Ectodermal cell (in vitro differentiated cells): ENCODE measurements around the gene MSX2. TPM values are rescaled to one million over a fixed set of nuclear protein-coding genes. Genes with fewer than 3 reads are reported as not detected.

Experiments used
- H3K27ac ChIP-seq: 2 replicates; pipeline ENCODE4 v1.7.0; 2013; ENCODE audit warnings: mild to moderate bottlenecking, low read depth, low read length; ENCODE audit not compliant: insufficient read depth, poor library complexity, severe bottlenecking
- H3K27me3 ChIP-seq: 2 replicates; pipeline ENCODE4 v1.7.0; 2013; ENCODE audit warnings: mild to moderate bottlenecking, low read length; ENCODE audit not compliant: insufficient read depth, control insufficient read depth, poor library complexity, severe bottlenecking
- H3K36me3 ChIP-seq: one replicate; pipeline ENCODE4 v1.7.0; 2013; ENCODE audit warnings: low read length; ENCODE audit not compliant: control insufficient read depth, insufficient read depth
- H3K4me1 ChIP-seq: one replicate; pipeline ENCODE4 v1.7.0; 2013; ENCODE audit warnings: low read length; ENCODE audit not compliant: control insufficient read depth, insufficient read depth
- H3K4me3 ChIP-seq: 2 replicates; pipeline ENCODE4 v1.7.0; 2013; ENCODE audit warnings: low read depth, low read length, control low read depth; ENCODE audit not compliant: insufficient read depth
- H3K9me3 ChIP-seq: 2 replicates; pipeline ENCODE4 v1.7.0; 2013; ENCODE audit warnings: mild to moderate bottlenecking, low read length, moderate library complexity; ENCODE audit not compliant: control insufficient read depth
- WGBS, 2 experiments: methylation state at CpG; one replicate each; pipeline ENCODE4 v1.1.7; 2013; ENCODE audit warnings: missing lambda C conversion rate in 2 of 2; 5-methylcytosine and 5-hydroxymethylcytosine counted together
- polyA plus RNA-seq, 4 experiments: library from polyadenylated mRNA; stranded (reverse); fragments of 50-300 nt; gene quantifications; one replicate each; pipeline ENCODE4 v1.2.3, GENCODE V29; 2013

MSX2 gene
- 39.9 TPM for polyA plus RNA-seq (2013, experiment 1 of 4)
- 31.5 TPM for polyA plus RNA-seq (2013, experiment 2 of 4)
- 40.6 TPM for polyA plus RNA-seq (2013, experiment 3 of 4)
- 46.6 TPM for polyA plus RNA-seq (2013, experiment 4 of 4)

DNA sequence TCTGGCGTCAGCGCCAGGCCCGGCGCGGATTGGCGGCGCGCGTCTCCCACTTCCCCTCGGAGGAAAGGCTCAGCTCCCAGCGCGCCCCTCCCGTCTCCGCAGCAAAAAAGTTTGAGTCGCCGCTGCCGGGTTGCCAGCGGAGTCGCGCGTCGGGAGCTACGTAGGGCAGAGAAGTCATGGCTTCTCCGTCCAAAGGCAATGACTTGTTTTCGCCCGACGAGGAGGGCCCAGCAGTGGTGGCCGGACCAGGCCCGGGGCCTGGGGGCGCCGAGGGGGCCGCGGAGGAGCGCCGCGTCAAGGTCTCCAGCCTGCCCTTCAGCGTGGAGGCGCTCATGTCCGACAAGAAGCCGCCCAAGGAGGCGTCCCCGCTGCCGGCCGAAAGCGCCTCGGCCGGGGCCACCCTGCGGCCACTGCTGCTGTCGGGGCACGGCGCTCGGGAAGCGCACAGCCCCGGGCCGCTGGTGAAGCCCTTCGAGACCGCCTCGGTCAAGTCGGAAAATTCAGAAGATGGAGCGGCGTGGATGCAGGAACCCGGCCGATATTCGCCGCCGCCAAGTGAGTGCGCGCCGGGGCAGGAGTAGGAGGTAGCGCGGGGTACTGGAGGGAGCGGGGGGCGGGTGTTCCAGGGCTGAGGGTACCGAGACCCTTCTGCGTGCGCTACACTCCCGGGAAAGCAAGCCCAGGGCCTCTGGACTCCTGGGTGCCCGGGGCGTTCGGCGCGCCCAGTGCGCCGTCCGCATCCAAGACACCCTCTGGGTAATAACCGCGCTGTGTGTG, at the start of gene MSX2:
Gene MSX2, plus strand, starts transcription at position 99 of the 777 bp plus-strand sequence. Its CDS starts 78 bp downstream, at position 177.
- Histone ChIP-seq H3K4me3 (peak within 1 kb of the TSS; percentile 62), H3K27ac (peak within 1 kb of the TSS; percentile 39), H3K9me3 (no peaks in the 10 kb centered on the region), H3K36me3 (no peaks in the 10 kb centered on the region), H3K27me3 (peaks cover 97% of the 10 kb centered on the region), H3K4me1 (peaks cover 38% of the 10 kb centered on the region)
- WGBS, 2 experiments, result 0% methylated on average over 87 of the region's 87 CpGs

DNA sequence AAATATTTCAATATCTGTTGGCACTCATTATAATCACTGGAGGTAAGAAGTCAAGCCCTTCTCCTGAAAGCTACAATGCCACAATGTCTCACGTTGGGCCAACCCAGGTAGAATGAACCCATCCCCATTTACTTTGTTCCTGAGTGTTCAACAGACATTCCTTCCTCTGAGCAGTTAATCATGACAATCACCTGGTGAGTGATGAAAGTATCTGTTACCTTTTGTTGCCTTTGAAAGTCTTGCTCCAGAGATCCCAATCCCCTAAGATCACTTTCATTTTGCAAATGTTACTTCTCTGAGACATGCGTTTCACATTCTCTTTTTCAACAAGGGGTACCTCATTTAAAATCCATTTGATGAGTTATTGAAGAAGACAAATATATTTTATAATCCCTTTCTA, 49.3 kb upstream of the MSX2 start:
- Histone ChIP-seq H3K4me3 (no peak overlapping the region), H3K27ac (no peak overlapping the region), H3K9me3 (no peaks in the 10 kb centered on the region), H3K4me1 (no peaks in the 10 kb centered on the region), H3K27me3 (no peaks in the 10 kb centered on the region), H3K36me3 (no peaks in the 10 kb centered on the region)
- 97 to 100% methylated on average over 1 to 2 of the region's 2 CpGs for WGBS, 2 experiments

DNA sequence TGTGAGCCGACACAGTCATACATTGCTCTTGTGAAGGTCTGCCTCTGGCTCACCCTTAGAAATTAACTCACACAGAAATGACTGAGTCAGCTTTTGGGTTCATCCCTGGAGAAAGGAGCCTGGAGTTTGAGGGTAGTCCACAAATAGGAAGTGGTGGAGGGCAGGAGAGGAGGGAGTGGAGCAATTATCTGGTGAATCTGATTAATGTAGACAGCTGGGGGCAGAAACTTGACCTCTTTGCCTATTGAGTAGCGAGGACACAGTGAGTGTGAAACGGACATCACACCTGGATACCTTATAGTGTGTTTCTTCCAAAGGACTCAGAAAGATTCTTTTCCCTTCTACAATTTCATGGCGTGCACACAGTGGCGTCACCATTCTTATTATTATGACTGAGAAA, 48.5 kb upstream of the MSX2 start:
- 95% methylated on average over 5 of the region's 5 CpGs for WGBS, 2 experiments
- no peaks in the 10 kb centered on the region for H3K4me1 ChIP-seq

DNA sequence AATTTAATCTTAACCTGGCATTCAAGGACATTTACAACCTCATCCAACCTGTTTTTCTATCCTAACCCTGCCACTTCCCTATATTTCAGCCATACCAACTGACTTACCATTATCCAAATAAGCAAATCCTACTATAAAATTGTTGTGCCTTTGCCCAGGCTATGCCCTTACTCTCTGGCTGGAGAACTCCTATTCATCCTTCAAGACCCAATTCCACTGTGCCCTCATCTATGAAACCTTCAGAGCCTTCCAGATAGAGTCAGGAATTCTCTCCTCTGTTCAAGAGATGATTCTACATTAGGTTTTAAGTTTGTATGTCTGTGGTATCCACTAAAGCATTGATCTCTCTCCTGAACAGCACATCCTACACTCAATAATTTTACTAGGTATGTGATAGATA, 46.3 kb upstream of the MSX2 start:
- H3K27ac ChIP-seq, result no peak overlapping the region
- no peak overlapping the region for H3K4me3 ChIP-seq
- no peaks in the 10 kb centered on the region for H3K36me3 ChIP-seq
- H3K27me3 ChIP-seq, result no peaks in the 10 kb centered on the region
- H3K4me1 ChIP-seq, result no peaks in the 10 kb centered on the region
- H3K9me3 ChIP-seq, result no peaks in the 10 kb centered on the region

More for the DNA sequence above, 48.5 kb upstream of the MSX2 start:
- no peak overlapping the region for H3K4me3 ChIP-seq
- no peaks in the 10 kb centered on the region for H3K36me3 ChIP-seq
- no peak overlapping the region for H3K27ac ChIP-seq
- no peaks in the 10 kb centered on the region for H3K9me3 ChIP-seq
- no peaks in the 10 kb centered on the region for H3K27me3 ChIP-seq

DNA sequence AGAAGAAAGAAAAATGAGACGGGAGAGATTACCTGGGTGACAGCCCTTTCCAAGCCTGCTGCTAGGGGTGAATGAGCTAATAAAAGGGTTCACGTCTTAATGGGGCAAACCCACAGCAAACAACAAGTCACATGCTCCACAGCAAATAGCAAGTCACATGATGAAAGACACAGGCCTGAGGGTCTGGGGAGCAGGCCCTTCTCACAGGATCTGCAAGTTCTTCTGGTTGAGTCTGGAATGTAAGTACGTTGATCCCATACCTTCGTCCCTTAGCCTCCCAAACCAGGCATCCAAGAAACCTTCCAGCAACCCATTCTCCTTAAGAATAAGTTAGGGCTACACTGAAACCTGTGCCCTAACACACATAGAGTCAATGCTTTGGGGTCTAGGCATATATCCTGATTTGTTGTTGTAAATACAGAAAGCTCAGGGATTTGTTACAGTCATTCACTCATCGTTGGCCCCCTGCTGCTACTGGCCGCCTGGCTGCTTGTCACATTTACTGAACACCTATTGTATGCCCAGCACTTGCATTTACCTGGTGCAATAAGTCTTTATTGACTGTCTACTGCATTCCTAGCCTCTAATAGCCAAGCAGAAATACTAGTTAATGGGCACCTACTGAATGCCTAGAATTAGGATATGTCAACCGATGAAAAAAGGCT, 43.3 kb upstream of the MSX2 start:
- Histone ChIP-seq H3K27me3 (no peaks in the 10 kb centered on the region), H3K4me3 (no peak overlapping the region), H3K9me3 (no peaks in the 10 kb centered on the region), H3K27ac (no peak overlapping the region), H3K4me1 (no peaks in the 10 kb centered on the region), H3K36me3 (no peaks in the 10 kb centered on the region)
- 85 to 91% methylated on average over 7 of the region's 7 CpGs for WGBS, 2 experiments

DNA sequence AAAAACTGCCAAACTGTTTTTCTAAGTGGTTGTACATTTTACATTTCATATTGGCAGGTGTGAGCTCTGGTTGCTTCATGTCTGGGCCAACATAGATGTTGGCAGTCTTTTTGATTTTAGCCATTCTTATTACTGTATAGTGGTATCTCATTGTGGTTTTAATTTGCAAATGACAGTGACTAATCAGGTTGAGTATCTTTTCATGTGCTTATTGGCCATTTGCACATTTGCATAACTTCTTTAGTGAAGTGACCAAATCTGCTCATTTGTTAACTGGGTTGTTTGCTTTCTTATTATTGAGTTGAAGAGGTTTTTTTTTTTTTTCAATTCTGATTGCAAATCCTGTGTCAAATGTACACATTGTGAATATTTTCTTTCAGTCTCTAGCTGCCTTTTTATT, 36.9 kb upstream of the MSX2 start:
- H3K27me3 ChIP-seq, result peaks cover 26% of the 10 kb centered on the region
- H3K9me3 ChIP-seq, result no peaks in the 10 kb centered on the region
- peaks cover 22% of the 10 kb centered on the region for H3K4me1 ChIP-seq
- no peak overlapping the region for H3K27ac ChIP-seq
- no peaks in the 10 kb centered on the region for H3K36me3 ChIP-seq
- H3K4me3 ChIP-seq, result no peak overlapping the region

DNA sequence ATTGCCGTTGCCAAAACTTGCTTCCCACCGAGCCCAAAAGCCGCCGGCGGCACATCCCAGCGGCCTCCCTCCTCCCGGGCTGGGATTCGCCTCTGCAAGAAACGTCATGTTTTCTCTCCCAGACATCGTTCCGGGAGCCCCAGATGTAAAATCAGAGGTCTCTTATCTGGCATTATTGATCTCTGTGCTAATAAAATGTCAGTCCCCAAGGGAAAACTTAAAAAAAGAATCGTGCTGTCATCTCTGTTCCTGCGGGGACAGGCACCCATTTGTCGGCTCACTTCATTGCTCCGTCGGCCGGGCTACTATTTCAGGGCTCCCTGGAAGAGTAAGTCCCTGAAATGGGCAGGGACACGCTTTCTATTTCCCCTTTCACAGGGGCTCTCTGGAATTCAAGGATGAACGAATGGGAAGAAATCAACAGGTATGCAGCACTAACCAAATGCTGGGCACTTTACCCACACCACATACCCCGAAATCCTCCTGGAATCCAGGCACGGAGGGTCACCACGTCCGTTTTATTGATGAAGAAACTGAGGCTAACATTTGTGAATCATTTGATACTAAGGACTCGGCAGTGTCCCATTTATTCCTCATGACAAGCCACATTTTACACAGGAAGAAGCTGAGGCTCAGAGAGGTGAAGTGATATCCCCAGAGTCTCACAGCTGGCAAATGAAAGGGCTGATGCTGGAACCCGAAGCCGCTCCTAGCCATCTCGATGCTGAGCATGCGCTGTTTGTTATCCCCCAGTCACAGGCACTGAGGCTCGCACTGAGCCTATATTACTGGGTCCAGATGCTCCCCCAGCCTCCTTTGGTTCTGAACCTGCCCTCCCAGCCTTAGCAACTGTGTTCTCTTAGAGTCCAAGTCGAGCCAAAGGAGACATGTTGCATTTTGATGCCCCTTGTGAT, 35.7 kb upstream of the MSX2 start:
- Histone ChIP-seq H3K9me3 (no peaks in the 10 kb centered on the region), H3K4me3 (peak overlapping the region; percentile 8), H3K4me1 (peaks cover 32% of the 10 kb centered on the region), H3K27ac (no peak overlapping the region), H3K36me3 (no peaks in the 10 kb centered on the region), H3K27me3 (peaks cover 26% of the 10 kb centered on the region)
- WGBS, 2 experiments, result 11 to 12% methylated on average over 30 of the region's 30 CpGs

DNA sequence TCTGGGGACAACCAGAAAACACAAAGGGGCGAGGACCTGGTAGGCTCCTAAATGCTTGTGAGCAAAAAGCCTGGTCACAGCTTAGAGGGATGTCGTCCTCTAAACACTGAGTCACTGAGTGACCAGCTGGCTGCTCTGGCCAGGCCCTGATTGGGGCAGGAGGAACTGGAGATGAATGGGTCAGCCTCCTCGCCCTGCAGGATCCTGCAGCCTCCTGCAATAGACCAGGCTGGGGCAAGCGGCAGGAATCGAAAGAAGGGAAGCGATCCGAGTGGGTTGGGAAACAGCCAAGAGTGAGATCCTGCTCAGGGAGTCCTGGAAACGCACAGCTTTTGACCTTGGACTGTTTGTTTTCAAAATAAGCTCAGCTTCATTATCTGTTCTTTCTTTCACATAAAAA, 34.1 kb upstream of the MSX2 start:
- Histone ChIP-seq H3K4me1 (peaks cover 48% of the 10 kb centered on the region), H3K4me3 (no peak overlapping the region), H3K36me3 (no peaks in the 10 kb centered on the region), H3K27ac (no peak overlapping the region), H3K27me3 (peaks cover 30% of the 10 kb centered on the region), H3K9me3 (no peaks in the 10 kb centered on the region)
- WGBS, 2 experiments, result 52 to 57% methylated on average over 8 of the region's 8 CpGs

DNA sequence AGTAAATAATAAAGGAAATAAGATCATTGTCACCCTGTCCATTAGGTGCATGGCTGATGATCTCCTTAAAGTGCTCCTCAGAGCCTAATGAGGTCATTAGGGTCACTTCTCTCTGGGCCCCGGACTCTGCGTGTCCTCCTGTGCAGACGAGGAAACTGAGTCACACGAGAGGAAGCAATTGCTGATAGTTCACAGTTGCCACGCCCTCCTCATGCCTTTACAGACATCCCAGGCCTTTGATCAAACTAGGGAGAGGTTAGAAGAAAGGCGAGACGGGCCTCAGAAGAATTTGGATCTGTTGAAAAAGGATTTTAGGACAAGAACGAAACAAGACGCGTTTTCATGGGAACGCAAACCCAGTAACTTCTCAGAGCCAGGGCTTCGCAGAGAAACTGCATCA, 32.0 kb upstream of the MSX2 start:
- no peak overlapping the region for H3K4me3 ChIP-seq
- no peaks in the 10 kb centered on the region for H3K36me3 ChIP-seq
- 13 to 16% methylated on average over 12 of the region's 12 CpGs for WGBS, 2 experiments
- H3K4me1 ChIP-seq, result peaks cover 53% of the 10 kb centered on the region
- no peaks in the 10 kb centered on the region for H3K9me3 ChIP-seq
- peaks cover 35% of the 10 kb centered on the region for H3K27me3 ChIP-seq
- peak overlapping the region; percentile 96 for H3K27ac ChIP-seq

DNA sequence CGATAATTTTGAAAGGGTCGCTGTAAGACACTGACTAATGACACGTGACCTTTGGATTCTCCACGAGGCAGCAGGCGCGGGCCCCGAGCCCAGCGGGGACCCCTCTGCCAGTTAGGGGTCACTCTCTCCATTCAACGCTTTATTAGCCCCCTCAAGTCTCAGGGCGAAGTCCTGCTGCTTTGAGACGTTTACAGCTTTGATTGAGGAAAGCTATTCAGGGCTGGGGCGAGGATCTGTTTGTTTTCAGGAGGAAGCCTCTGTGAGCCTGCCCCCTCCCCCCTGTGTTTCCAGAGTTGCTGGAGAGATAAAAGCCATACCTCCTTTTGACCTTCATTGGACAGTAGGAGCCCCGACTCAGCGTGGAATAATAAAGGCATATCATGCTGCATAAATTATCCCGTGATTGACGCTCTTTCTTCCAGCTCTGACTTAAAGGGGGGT, 31.4 kb upstream of the MSX2 start:
- H3K27me3 ChIP-seq, result peaks cover 29% of the 10 kb centered on the region

More for the DNA sequence above, 31.4 kb upstream of the MSX2 start:
- Histone ChIP-seq H3K36me3 (no peaks in the 10 kb centered on the region), H3K27ac (peak overlapping the region; percentile 96), H3K4me3 (no peak overlapping the region), H3K4me1 (peaks cover 54% of the 10 kb centered on the region), H3K9me3 (no peaks in the 10 kb centered on the region)
- 1% methylated on average over 16 of the region's 16 CpGs for WGBS, 2 experiments
